ENCODE measurements around the gene STK33.

STK33 gene

DNA sequence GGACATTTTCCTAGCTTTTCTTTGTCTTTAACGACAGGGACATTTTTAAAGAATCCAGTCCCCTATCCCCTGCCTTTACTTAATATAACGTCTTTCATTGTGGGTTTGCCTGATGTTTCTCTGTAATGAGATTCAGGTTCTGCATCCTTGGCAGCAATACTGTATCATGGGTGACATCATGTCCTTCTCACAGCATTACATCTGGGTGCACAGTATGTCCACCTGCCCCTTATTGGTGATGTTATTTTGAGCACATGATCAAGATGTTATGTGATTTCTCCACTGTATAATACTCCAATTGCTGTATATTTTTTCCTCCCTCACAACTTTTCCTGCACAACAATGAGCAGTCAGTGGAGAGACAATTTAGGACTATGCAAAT lies 9.7 kb upstream of the STK33 start:
- Histone ChIP-seq H3K27me3 (no peaks in the 10 kb centered on the region), H3K27ac (no peak overlapping the region), H3K36me3 (no peaks in the 10 kb centered on the region), H3K9me3 (no peaks in the 10 kb centered on the region), H3K4me3 (no peak overlapping the region), H3K4me1 (peaks cover 0 to 9% (median 0%) of the 10 kb centered on the region in 4 donors)
- TF ChIP-seq, protein P1, sequence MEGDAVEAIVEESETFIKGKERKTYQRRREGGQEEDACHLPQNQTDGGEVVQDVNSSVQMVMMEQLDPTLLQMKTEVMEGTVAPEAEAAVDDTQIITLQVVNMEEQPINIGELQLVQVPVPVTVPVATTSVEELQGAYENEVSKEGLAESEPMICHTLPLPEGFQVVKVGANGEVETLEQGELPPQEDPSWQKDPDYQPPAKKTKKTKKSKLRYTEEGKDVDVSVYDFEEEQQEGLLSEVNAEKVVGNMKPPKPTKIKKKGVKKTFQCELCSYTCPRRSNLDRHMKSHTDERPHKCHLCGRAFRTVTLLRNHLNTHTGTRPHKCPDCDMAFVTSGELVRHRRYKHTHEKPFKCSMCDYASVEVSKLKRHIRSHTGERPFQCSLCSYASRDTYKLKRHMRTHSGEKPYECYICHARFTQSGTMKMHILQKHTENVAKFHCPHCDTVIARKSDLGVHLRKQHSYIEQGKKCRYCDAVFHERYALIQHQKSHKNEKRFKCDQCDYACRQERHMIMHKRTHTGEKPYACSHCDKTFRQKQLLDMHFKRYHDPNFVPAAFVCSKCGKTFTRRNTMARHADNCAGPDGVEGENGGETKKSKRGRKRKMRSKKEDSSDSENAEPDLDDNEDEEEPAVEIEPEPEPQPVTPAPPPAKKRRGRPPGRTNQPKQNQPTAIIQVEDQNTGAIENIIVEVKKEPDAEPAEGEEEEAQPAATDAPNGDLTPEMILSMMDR (IDR thresholded peaks at IDR 0.05), result no peak
- no peak for DNase-seq
- intact Hi-C loops (cut with DNase I; ENCODE audit: low total_unique reads), result no loop called here

DNA sequence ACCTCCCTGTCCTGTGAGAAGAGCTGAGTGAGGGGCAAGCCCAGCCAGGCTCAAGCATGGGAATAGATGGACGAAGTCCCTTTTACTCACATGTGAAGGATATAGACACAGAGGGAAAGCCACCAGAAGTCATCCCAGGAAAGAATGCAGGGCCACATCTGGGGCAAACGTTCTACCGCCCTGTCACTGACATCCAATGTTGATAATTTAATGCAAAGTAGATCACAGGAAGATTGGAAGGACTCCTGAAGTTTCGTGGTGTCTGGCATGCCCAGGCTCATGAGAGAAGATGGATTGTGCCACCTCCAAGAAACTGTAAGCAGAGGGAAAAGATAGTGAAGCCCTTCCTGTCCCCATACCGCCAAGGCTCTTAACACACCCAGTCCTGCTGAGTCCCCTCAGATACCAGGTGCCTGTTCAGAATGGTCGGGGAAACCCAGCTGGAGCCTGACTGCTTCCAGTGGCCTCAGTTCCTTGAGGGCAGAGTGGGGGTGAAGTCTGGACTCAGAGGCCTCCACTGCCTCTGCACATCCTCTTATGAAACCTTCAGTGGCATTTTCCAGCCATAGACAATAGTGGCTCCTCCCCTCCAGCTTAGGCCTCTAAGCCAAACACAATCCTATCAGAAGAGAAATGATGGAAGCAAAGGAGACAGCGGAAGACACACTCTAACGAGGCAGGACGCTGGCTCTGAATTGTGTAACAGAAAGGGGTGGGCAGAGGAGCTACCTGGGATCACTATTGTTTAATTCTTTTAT lies 7.5 kb upstream of the STK33 start:
- no peak overlapping the region for H3K4me3 ChIP-seq
- H3K9me3 ChIP-seq, result no peaks in the 10 kb centered on the region
- no peak overlapping the region for H3K27ac ChIP-seq
- intact Hi-C loops (cut with DNase I; ENCODE audit: low total_unique reads), result no loop called here
- TF ChIP-seq, protein P1 (IDR thresholded peaks at IDR 0.05), result no peak
- no peaks in the 10 kb centered on the region for H3K36me3 ChIP-seq
- peaks cover 0 to 3% of the 10 kb centered on the region in 2 donors for H3K27me3 ChIP-seq
- H3K4me1 ChIP-seq, result peaks cover 0 to 9% (median 0%) of the 10 kb centered on the region in 4 donors
- no peak for DNase-seq

DNA sequence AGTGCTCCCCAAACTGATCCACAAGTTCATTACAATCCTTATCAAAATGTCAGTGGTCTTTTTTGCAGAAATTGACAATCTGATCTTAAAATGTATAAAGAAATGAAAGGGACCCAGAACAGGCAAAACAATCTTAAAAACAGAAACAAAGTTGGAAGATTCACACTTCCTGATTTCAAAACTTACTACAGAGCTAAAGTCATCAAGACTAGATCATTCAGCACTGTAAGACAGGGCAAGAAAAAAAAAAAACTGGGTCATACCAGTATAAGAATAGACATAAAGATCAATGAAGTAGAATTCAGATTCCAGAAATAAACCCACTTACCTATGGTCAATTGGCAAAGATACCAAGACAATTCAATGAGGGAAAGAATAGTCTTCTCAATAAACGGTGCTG lies 4.5 kb upstream of the STK33 start:
- no peak overlapping the region for H3K27ac ChIP-seq
- intact Hi-C loops (cut with DNase I; ENCODE audit: low total_unique reads), result no loop called here
- no peak for DNase-seq

DNA sequence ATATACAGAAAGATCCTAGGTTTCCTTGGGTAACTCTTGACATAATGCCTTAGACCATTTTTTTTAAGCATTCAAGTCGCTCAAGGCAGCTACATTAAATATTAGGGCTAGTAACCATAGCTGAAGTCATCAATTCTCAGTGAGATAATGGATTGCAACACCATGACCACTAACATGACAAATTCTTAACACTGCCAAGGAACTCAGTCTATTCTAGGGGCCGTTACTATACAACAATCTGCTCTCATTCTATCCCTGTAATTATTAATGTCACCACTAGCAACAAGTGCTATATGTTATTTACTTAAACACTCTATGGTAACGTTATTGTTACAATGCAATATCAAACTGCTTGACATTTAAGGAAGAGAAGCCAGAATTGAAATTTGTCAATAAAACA lies 3.2 kb upstream of the STK33 start:
- TF ChIP-seq, protein P1 (IDR thresholded peaks at IDR 0.05), result no peak
- intact Hi-C loops (cut with DNase I; ENCODE audit: low total_unique reads), result no loop called here
- Histone ChIP-seq H3K27me3 (peaks cover 0 to 36% of the 10 kb centered on the region in 2 donors), H3K4me1 (peaks cover 0 to 11% (median 9%) of the 10 kb centered on the region in 4 donors), H3K9me3 (no peaks in the 10 kb centered on the region), H3K27ac (no peak overlapping the region), H3K36me3 (no peaks in the 10 kb centered on the region), H3K4me3 (no peak overlapping the region)
- DNase-seq, result no peak

More for the DNA sequence above, 4.5 kb upstream of the STK33 start:
- H3K36me3 ChIP-seq, result no peaks in the 10 kb centered on the region
- H3K9me3 ChIP-seq, result no peaks in the 10 kb centered on the region
- H3K4me3 ChIP-seq, result no peak overlapping the region
- H3K27me3 ChIP-seq, result peaks cover 0 to 28% of the 10 kb centered on the region in 2 donors
- peaks cover 0 to 10% (median 9%) of the 10 kb centered on the region in 4 donors for H3K4me1 ChIP-seq
- TF ChIP-seq, protein P1 (IDR thresholded peaks at IDR 0.05), result no peak

DNA sequence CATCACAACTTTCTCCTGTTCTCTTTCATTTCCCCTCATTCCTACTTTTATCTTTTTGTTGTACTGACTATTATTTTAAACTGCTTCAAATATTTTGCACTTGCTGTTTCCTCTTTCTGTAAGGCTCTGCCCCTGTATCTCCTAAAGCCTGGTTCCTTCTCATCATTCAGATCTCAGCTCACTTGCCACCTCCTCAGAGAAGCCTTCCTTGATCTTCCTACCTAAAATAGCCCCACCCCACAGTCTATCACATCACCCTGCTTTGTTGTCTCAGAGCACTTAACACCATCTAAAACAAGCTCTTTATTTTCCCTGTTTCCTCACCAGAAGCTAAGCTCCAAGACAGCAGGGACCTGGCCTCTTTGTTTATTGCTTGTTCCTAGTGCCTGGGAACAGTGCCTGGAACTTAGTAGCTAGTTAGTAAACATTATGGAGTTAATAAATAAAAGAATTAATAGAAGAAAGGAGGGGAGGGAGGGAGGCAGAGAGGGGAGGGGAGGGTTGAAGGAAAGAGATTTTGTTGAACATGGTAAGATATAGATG lies 2.5 kb upstream of the STK33 start:
- TF ChIP-seq, protein P1 (IDR thresholded peaks at IDR 0.05), result no peak
- Histone ChIP-seq H3K27ac (no peak overlapping the region), H3K36me3 (no peaks in the 10 kb centered on the region), H3K9me3 (no peaks in the 10 kb centered on the region), H3K27me3 (peaks cover 0 to 40% of the 10 kb centered on the region in 2 donors), H3K4me3 (no peak overlapping the region), H3K4me1 (peaks cover 0 to 11% (median 9%) of the 10 kb centered on the region in 4 donors)
- intact Hi-C loops (cut with DNase I; ENCODE audit: low total_unique reads), result no loop called here
- no peak for DNase-seq

All from tibial artery (tissue), 4 donors.